ENCODE data around the gene CASTOR1.

CASTOR1 gene

DNA sequence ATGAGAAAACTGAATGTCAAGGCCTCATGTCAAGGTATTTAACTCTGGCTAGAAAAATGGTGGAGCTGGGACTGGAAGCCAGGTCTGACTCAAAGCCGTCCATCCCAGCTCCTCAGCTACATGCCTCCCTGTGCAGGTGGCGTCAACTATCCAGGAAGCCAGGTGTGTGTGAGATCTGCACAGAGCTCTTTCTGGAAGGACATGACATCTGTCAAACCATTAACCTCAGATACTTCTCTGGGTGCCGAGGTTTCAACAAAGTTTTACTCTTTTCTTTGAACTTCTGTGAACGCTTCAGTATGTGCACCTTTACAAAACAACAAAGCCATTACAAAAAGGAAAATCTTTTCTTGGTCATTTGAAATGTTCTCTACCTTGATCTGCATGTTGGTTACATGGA, 7.0 kb upstream of the CASTOR1 start:
- H3K4ac ChIP-seq (ENCODE audit: low read depth, low read length): no peak overlapping the region
- H3K18ac ChIP-seq (ENCODE audit: low read length): no peak overlapping the region
- no peak for DNase-seq
- no peak overlapping the region for H3K4me2 ChIP-seq (ENCODE audit: low read length)
- H2AK5ac ChIP-seq (ENCODE audit: low read length): no peak overlapping the region
- no peak overlapping the region for H2BK5ac ChIP-seq (ENCODE audit: low read length)
- no peak overlapping the region for H2BK120ac ChIP-seq (ENCODE audit: low read depth, low read length)
- H3K23ac ChIP-seq (ENCODE audit: low read length): no peak overlapping the region
- no peak overlapping the region for H4K8ac ChIP-seq (ENCODE audit: low read depth, low read length)
- no peaks in the 10 kb centered on the region for H3K4me1 ChIP-seq (ENCODE audit: control insufficient read depth, low read depth, low read length)
- H3K27ac ChIP-seq (ENCODE audit: low read depth, low read length): no peak overlapping the region
- WGBS (ENCODE audit: extremely low coverage, insufficient coverage, low lambda C conversion rate): no CpG with 5 or more reads among the region's 4 CpGs
- H3K27me3 ChIP-seq (ENCODE audit: insufficient read depth, low read length, poor library complexity): no peaks in the 10 kb centered on the region
- no peaks in the 10 kb centered on the region for H3K79me1 ChIP-seq (ENCODE audit: low read length)
- no peak overlapping the region for H3K4me3 ChIP-seq (ENCODE audit: low read length)
- no peaks in the 10 kb centered on the region for H3K36me3 ChIP-seq (ENCODE audit: control insufficient read depth, insufficient read depth, low read length)
- no peak overlapping the region for H2BK15ac ChIP-seq (replicated peaks; ENCODE audit: low read depth)
- H4K5ac ChIP-seq (ENCODE audit: low read length): no peak overlapping the region
- no peak overlapping the region for H3K56ac ChIP-seq (ENCODE audit: low read length)
- H3K79me2 ChIP-seq (ENCODE audit: control insufficient read depth, insufficient read depth, low read length): no peaks in the 10 kb centered on the region
- H3K9ac ChIP-seq (ENCODE audit: low read length): no peak overlapping the region

DNA sequence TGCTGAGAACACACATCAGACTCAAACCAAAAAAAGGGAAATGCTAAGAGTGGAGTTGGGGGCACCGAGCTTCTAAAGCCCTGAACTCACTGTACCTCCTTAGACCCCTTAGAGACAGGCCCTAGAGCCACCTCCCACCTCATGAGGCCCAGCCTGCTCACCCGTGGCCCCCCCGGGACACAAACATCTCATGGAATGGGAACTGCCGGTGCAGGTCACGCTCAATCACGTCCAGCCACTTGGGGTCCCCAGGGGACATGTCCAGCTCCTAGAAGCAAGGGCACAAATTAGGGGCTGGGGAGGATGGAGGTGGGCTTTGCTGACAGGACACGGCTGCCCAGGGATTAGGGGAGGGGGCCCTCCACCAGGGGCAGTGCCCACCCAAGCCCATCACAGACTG, 6.3 kb upstream of the CASTOR1 start:
- no peak overlapping the region for H3K23ac ChIP-seq (ENCODE audit: low read length)
- H3K56ac ChIP-seq (ENCODE audit: low read length): no peak overlapping the region
- H3K36me3 ChIP-seq (ENCODE audit: control insufficient read depth, insufficient read depth, low read length): no peaks in the 10 kb centered on the region
- no peaks in the 10 kb centered on the region for H3K27me3 ChIP-seq (ENCODE audit: insufficient read depth, low read length, poor library complexity)
- H3K18ac ChIP-seq (ENCODE audit: low read length): no peak overlapping the region
- DNase-seq: no peak
- no peak overlapping the region for H4K5ac ChIP-seq (ENCODE audit: low read length)
- H2AK5ac ChIP-seq (ENCODE audit: low read length): no peak overlapping the region
- no peaks in the 10 kb centered on the region for H3K79me1 ChIP-seq (ENCODE audit: low read length)
- WGBS (ENCODE audit: extremely low coverage, insufficient coverage, low lambda C conversion rate): no CpG with 5 or more reads among the region's 7 CpGs
- no peak overlapping the region for H4K8ac ChIP-seq (ENCODE audit: low read depth, low read length)
- H3K27ac ChIP-seq (ENCODE audit: low read depth, low read length): no peak overlapping the region
- no peak overlapping the region for H2BK5ac ChIP-seq (ENCODE audit: low read length)
- no peak overlapping the region for H3K9ac ChIP-seq (ENCODE audit: low read length)
- H3K4me1 ChIP-seq (ENCODE audit: control insufficient read depth, low read depth, low read length): no peaks in the 10 kb centered on the region
- H2BK15ac ChIP-seq (replicated peaks; ENCODE audit: low read depth): no peak overlapping the region
- H3K4me2 ChIP-seq (ENCODE audit: low read length): no peak overlapping the region
- no peak overlapping the region for H3K4ac ChIP-seq (ENCODE audit: low read depth, low read length)
- no peak overlapping the region for H3K4me3 ChIP-seq (ENCODE audit: low read length)
- no peaks in the 10 kb centered on the region for H3K79me2 ChIP-seq (ENCODE audit: control insufficient read depth, insufficient read depth, low read length)
- no peak overlapping the region for H2BK120ac ChIP-seq (ENCODE audit: low read depth, low read length)

DNA sequence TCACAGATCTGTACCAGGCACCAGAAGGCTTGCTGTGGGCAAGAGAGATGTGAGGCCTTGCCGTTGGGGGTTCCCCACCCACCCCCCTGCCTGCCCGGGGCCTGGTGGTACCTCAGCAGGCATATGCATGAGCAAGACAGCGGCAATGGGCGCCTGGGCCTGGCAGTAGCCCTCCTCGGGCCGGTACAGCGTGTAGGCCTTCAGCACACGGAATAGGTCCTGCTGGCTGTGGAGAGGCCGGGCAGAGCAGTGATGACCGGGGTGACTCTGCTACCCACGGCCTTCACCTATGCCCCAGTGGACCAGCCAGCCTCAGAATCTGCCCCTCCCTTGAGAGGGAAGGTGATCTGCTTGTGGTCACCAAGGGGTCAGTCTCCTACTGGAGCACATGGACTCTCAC, 5.5 kb upstream of the CASTOR1 start:
- Histone ChIP-seq H3K79me2 (ENCODE audit: control insufficient read depth, insufficient read depth, low read length) (no peaks in the 10 kb centered on the region), H2BK120ac (ENCODE audit: low read depth, low read length) (no peak overlapping the region), H3K4me1 (ENCODE audit: control insufficient read depth, low read depth, low read length) (peaks cover 5% of the 10 kb centered on the region), H3K18ac (ENCODE audit: low read length) (no peak overlapping the region), H3K4ac (ENCODE audit: low read depth, low read length) (no peak overlapping the region), H2BK5ac (ENCODE audit: low read length) (no peak overlapping the region), H3K36me3 (ENCODE audit: control insufficient read depth, insufficient read depth, low read length) (no peaks in the 10 kb centered on the region), H4K5ac (ENCODE audit: low read length) (no peak overlapping the region), H3K23ac (ENCODE audit: low read length) (no peak overlapping the region), H2BK15ac (replicated peaks; ENCODE audit: low read depth) (no peak overlapping the region), H3K56ac (ENCODE audit: low read length) (no peak overlapping the region), H3K4me2 (ENCODE audit: low read length) (no peak overlapping the region), H3K27me3 (ENCODE audit: insufficient read depth, low read length, poor library complexity) (no peaks in the 10 kb centered on the region), H3K79me1 (ENCODE audit: low read length) (no peaks in the 10 kb centered on the region), H3K4me3 (ENCODE audit: low read length) (no peak overlapping the region), H4K8ac (ENCODE audit: low read depth, low read length) (no peak overlapping the region), H2AK5ac (ENCODE audit: low read length) (no peak overlapping the region), H3K27ac (ENCODE audit: low read depth, low read length) (no peak overlapping the region), H3K9ac (ENCODE audit: low read length) (no peak overlapping the region)
- no peak for DNase-seq
- WGBS (ENCODE audit: extremely low coverage, insufficient coverage, low lambda C conversion rate): no CpG with 5 or more reads among the region's 11 CpGs

DNA sequence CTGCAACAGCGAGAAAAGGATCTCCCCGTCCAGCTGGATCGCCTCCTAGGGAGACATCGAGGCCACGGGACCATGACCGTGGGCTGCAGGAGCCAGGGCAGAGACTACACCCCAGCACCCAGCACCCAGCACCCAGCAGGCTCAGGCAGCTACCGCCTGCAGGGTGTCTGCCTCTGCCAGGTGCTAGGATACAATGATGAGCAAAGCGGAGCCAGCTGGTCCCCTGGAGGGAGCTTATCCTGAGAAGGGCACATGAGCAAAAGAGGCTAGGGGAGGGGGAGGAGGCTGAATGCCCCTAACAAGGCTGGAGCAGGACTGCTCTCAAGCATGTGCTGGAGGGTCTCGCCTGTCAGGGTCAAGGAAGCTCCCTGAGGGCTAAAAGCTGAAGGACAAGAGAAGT, 4.8 kb upstream of the CASTOR1 start:
- no peak overlapping the region for H3K27ac ChIP-seq (ENCODE audit: low read depth, low read length)
- H2AK5ac ChIP-seq (ENCODE audit: low read length): no peak overlapping the region
- H2BK5ac ChIP-seq (ENCODE audit: low read length): no peak overlapping the region
- H3K56ac ChIP-seq (ENCODE audit: low read length): no peak overlapping the region
- no peak overlapping the region for H3K23ac ChIP-seq (ENCODE audit: low read length)
- H4K8ac ChIP-seq (ENCODE audit: low read depth, low read length): no peak overlapping the region
- H3K9ac ChIP-seq (ENCODE audit: low read length): no peak overlapping the region
- no peak overlapping the region for H4K5ac ChIP-seq (ENCODE audit: low read length)
- no peak overlapping the region for H3K4me2 ChIP-seq (ENCODE audit: low read length)
- no peaks in the 10 kb centered on the region for H3K79me1 ChIP-seq (ENCODE audit: low read length)
- no peak overlapping the region for H3K18ac ChIP-seq (ENCODE audit: low read length)
- H2BK15ac ChIP-seq (replicated peaks; ENCODE audit: low read depth): no peak overlapping the region
- H3K79me2 ChIP-seq (ENCODE audit: control insufficient read depth, insufficient read depth, low read length): no peaks in the 10 kb centered on the region
- no peak overlapping the region for H3K4me3 ChIP-seq (ENCODE audit: low read length)
- no peak overlapping the region for H2BK120ac ChIP-seq (ENCODE audit: low read depth, low read length)
- no peaks in the 10 kb centered on the region for H3K36me3 ChIP-seq (ENCODE audit: control insufficient read depth, insufficient read depth, low read length)
- WGBS (ENCODE audit: extremely low coverage, insufficient coverage, low lambda C conversion rate): no CpG with 5 or more reads among the region's 9 CpGs
- H3K27me3 ChIP-seq (ENCODE audit: insufficient read depth, low read length, poor library complexity): no peaks in the 10 kb centered on the region
- no peak overlapping the region for H3K4ac ChIP-seq (ENCODE audit: low read depth, low read length)
- DNase-seq: no peak
- peaks cover 5% of the 10 kb centered on the region for H3K4me1 ChIP-seq (ENCODE audit: control insufficient read depth, low read depth, low read length)

DNA sequence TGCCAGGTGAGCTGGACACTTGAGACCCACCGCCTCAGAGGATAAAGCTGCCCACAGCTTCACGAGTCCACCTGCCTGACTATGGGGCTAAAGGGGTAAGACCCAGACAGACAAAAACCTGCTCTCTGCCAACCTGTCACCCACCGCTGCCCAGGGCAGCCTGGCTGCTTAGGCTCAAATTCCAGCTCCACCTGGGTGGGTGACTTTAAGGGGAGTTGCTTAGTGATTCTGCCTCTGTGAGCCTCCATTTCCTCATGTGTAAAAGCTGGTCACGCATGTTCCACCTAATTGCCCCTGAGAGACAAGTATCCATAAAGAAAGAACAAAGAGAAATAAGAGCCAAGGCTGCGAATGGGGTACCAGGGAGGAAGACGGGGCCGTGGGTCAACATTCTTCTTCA, 3.7 kb upstream of the CASTOR1 start:
- no peak for DNase-seq

DNA sequence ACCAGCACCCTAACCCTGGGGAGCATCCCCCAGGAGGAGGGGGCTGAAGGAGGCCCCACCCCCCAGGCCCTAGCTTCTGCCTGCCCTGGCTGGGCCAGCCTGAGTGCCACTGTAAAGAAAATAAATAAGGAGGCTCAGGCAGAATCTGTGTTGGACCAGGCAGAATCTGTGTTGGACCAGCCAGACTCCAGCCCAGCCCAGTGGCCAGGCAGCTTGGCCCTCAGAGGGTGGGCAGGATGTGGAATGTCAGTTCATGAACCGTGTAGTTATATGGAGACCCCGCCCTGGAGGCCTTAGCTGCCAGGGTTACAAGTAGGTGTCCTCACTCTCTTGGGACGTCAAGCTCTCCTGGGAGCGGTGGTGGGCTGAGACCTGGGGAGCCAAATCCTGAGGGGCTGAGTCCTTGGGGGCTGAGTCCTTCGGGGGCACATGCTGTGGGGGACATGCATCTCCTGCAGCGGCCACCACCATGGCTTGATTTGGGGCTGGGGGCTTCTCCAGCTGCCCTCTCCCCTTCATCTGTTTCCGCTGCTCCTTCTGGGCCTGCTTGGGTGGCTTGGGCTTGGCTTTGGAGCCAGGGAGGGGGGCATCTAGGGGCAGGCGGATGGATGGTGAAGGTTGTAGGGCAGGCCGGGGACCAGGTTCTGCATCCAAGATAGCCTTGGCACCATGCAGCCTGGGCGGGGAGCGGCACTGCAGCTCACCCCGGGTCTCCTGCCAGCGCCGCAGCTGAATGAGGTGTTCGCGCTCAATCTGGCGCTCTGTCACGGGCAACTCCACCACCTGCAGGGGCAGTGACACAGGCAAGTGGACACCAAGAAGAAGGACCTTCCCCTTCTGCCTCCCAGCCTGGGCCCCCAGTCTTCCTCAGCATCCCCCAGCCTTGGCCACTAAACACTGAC, 3.0 kb upstream of the CASTOR1 start:
- no peak overlapping the region for H3K9ac ChIP-seq (ENCODE audit: low read length)
- H3K27me3 ChIP-seq (ENCODE audit: insufficient read depth, low read length, poor library complexity): no peaks in the 10 kb centered on the region
- H2AK5ac ChIP-seq (ENCODE audit: low read length): no peak overlapping the region
- no peak overlapping the region for H3K56ac ChIP-seq (ENCODE audit: low read length)
- DNase-seq: no peak
- H3K79me2 ChIP-seq (ENCODE audit: control insufficient read depth, insufficient read depth, low read length): no peaks in the 10 kb centered on the region
- no peak overlapping the region for H4K5ac ChIP-seq (ENCODE audit: low read length)
- no peak overlapping the region for H4K8ac ChIP-seq (ENCODE audit: low read depth, low read length)
- H3K18ac ChIP-seq (ENCODE audit: low read length): no peak overlapping the region
- no peaks in the 10 kb centered on the region for H3K36me3 ChIP-seq (ENCODE audit: control insufficient read depth, insufficient read depth, low read length)
- peaks cover 11% of the 10 kb centered on the region for H3K4me1 ChIP-seq (ENCODE audit: control insufficient read depth, low read depth, low read length)
- H3K4ac ChIP-seq (ENCODE audit: low read depth, low read length): no peak overlapping the region
- H3K4me2 ChIP-seq (ENCODE audit: low read length): no peak overlapping the region
- no peak overlapping the region for H3K27ac ChIP-seq (ENCODE audit: low read depth, low read length)
- H3K4me3 ChIP-seq (ENCODE audit: low read length): no peak overlapping the region
- H2BK5ac ChIP-seq (ENCODE audit: low read length): no peak overlapping the region
- H3K79me1 ChIP-seq (ENCODE audit: low read length): no peaks in the 10 kb centered on the region
- no CpG with 5 or more reads among the region's 18 CpGs for WGBS (ENCODE audit: extremely low coverage, insufficient coverage, low lambda C conversion rate)
- H3K23ac ChIP-seq (ENCODE audit: low read length): no peak overlapping the region
- H2BK120ac ChIP-seq (ENCODE audit: low read depth, low read length): no peak overlapping the region
- H2BK15ac ChIP-seq (replicated peaks; ENCODE audit: low read depth): no peak overlapping the region

More for the DNA sequence above, 3.7 kb upstream of the CASTOR1 start:
- Histone ChIP-seq H3K23ac (ENCODE audit: low read length) (no peak overlapping the region), H2BK5ac (ENCODE audit: low read length) (no peak overlapping the region), H3K79me2 (ENCODE audit: control insufficient read depth, insufficient read depth, low read length) (no peaks in the 10 kb centered on the region), H3K4me1 (ENCODE audit: control insufficient read depth, low read depth, low read length) (peaks cover 11% of the 10 kb centered on the region), H3K18ac (ENCODE audit: low read length) (no peak overlapping the region), H3K79me1 (ENCODE audit: low read length) (no peaks in the 10 kb centered on the region), H3K4me3 (ENCODE audit: low read length) (no peak overlapping the region), H4K8ac (ENCODE audit: low read depth, low read length) (no peak overlapping the region), H3K9ac (ENCODE audit: low read length) (no peak overlapping the region), H3K27ac (ENCODE audit: low read depth, low read length) (no peak overlapping the region), H4K5ac (ENCODE audit: low read length) (no peak overlapping the region), H3K36me3 (ENCODE audit: control insufficient read depth, insufficient read depth, low read length) (no peaks in the 10 kb centered on the region), H2BK15ac (replicated peaks; ENCODE audit: low read depth) (no peak overlapping the region), H2AK5ac (ENCODE audit: low read length) (no peak overlapping the region), H3K4ac (ENCODE audit: low read depth, low read length) (no peak overlapping the region), H3K56ac (ENCODE audit: low read length) (no peak overlapping the region), H3K4me2 (ENCODE audit: low read length) (no peak overlapping the region), H2BK120ac (ENCODE audit: low read depth, low read length) (no peak overlapping the region), H3K27me3 (ENCODE audit: insufficient read depth, low read length, poor library complexity) (no peaks in the 10 kb centered on the region)
- WGBS (ENCODE audit: extremely low coverage, insufficient coverage, low lambda C conversion rate): no CpG with 5 or more reads among the region's 7 CpGs

All from mesendoderm (in vitro differentiated cells).